ENCODE data around the gene XYLB.

Gene XYLB

GRCh38 chr3:38354588-38355330 is 8.2 kb downstream of the XYLB start:
- no peak overlapping the region for H3K4me3 ChIP-seq (ENCODE audit: low read depth, low read length)
- DNase-seq (ENCODE audit: low read depth, low spot score), result peak; percentile 26
- POLR2A ChIA-PET, result no interaction called here
- no peak for TF ChIP-seq CTCF (IDR thresholded peaks at IDR 0.05; ENCODE audit: insufficient read depth, low read length, missing control alignments)
- CTCF ChIA-PET, result interaction anchor here (1.0 to 2.0 kb wide), 5 partner anchors 9 to 166 kb away, joined by 3 to 14 read pairs (median 3); partner anchors contain the start of gene XYLB

- no peak for DNase-seq (ENCODE audit: low read depth, low spot score)
- no peak overlapping the region for H3K4me3 ChIP-seq (ENCODE audit: low read depth, low read length)
- ChIA-PET CTCF (interaction anchor here (1.2 to 2.6 kb wide), 3 partner anchors 13 to 121 kb away, joined by 3 to 14 read pairs (median 6); partner anchors contain the start of gene XYLB), POLR2A (no interaction called here)
- TF ChIP-seq CTCF (IDR thresholded peaks at IDR 0.05; ENCODE audit: insufficient read depth, low read length, missing control alignments), result no peak
These were observed 12.5 kb downstream of the XYLB start for GRCh38 chr3:38359038-38359437.

- no peak for TF ChIP-seq CTCF (IDR thresholded peaks at IDR 0.05; ENCODE audit: insufficient read depth, low read length, missing control alignments)
- POLR2A ChIA-PET, result no interaction called here
- no peak for DNase-seq (ENCODE audit: low read depth, low spot score)
- no peak overlapping the region for H3K4me3 ChIP-seq (ENCODE audit: low read depth, low read length)
- CTCF ChIA-PET, result interaction anchor here (2.3 to 2.6 kb wide), 2 partner anchors 14 kb away, joined by 12 to 14 read pairs; partner anchors contain the start of gene XYLB
These were observed 13.8 kb downstream of the XYLB start for GRCh38 chr3:38360345-38360744.

GRCh38 chr3:38361496-38361895 is 14.9 kb downstream of the XYLB start:
- no peak for TF ChIP-seq CTCF (IDR thresholded peaks at IDR 0.05; ENCODE audit: insufficient read depth, low read length, missing control alignments)
- H3K4me3 ChIP-seq (ENCODE audit: low read depth, low read length), result no peak overlapping the region
- no peak for DNase-seq (ENCODE audit: low read depth, low spot score)
- ChIA-PET CTCF (interaction anchor here (2.3 kb wide), 1 partner anchor 15 kb away, joined by 12 read pairs; the partner anchor contains the start of gene XYLB), POLR2A (no interaction called here)

- no peak for DNase-seq (ENCODE audit: low read depth, low spot score)
- CTCF ChIA-PET, result interaction anchor here (2.3 kb wide), 1 partner anchor 16 kb away, joined by 12 read pairs; the partner anchor contains the start of gene XYLB
- TF ChIP-seq CTCF (IDR thresholded peaks at IDR 0.05; ENCODE audit: insufficient read depth, low read length, missing control alignments), result no peak
These were observed 16.2 kb downstream of the XYLB start for GRCh38 chr3:38362825-38363224.

GRCh38 chr3:38364721-38365400 is 18.3 kb downstream of the XYLB start:
- ChIA-PET CTCF (interaction anchor here (0.6 to 2.3 kb wide), 2 partner anchors 15 to 18 kb away, joined by 3 to 7 read pairs; partner anchors contain the start of gene XYLB), POLR2A (no interaction called here)
- DNase-seq (ENCODE audit: low read depth, low spot score), result no peak
- H3K4me3 ChIP-seq (ENCODE audit: low read depth, low read length), result no peak overlapping the region
- no peak for TF ChIP-seq CTCF (IDR thresholded peaks at IDR 0.05; ENCODE audit: insufficient read depth, low read length, missing control alignments)

More at GRCh38 chr3:38362825-38363224, 16.2 kb downstream of the XYLB start:
- POLR2A ChIA-PET, result no interaction called here
- H3K4me3 ChIP-seq (ENCODE audit: low read depth, low read length), result no peak overlapping the region

Measured in AG04449 (cell line).